GM12875 (cell line): ENCODE measurements around the gene RNASEH2B.

Experiments
- H3K4me3 ChIP-seq: one replicate; pipeline ENCODE4 v1.5.1; 2011; ENCODE audit warnings: low read depth, low read length, control low read depth
- CTCF ChIP-seq: IDR thresholded peaks from 2 replicates; pipeline ENCODE4 v1.5.1; 2011; ENCODE audit warnings: low read depth, mild to moderate bottlenecking, control low read depth, inconsistent platforms, low read length, moderate library complexity, borderline replicate concordance; ENCODE audit not compliant: insufficient read depth

The RNASEH2B gene

GRCh38 chr13:50934735-50935435 is 25.3 kb downstream of the RNASEH2B start:
- TF ChIP-seq CTCF, result no peak
- no peak overlapping the region for H3K4me3 ChIP-seq

GRCh38 chr13:50936679-50937078 is 27.1 kb downstream of the RNASEH2B start:
- no peak for TF ChIP-seq CTCF
- no peak overlapping the region for H3K4me3 ChIP-seq

- H3K4me3 ChIP-seq, result no peak overlapping the region
Observed at GRCh38 chr13:50940509-50940908, 30.9 kb downstream of the RNASEH2B start.

GRCh38 chr13:50941146-50941545 is 31.6 kb downstream of the RNASEH2B start:
- TF ChIP-seq CTCF, result no peak
- H3K4me3 ChIP-seq, result no peak overlapping the region

More at GRCh38 chr13:50940509-50940908, 30.9 kb downstream of the RNASEH2B start:
- no peak for TF ChIP-seq CTCF

GRCh38 chr13:50942630-50943311 is 33.2 kb downstream of the RNASEH2B start:
- no peak overlapping the region for H3K4me3 ChIP-seq
- TF ChIP-seq CTCF, result no peak

GRCh38 chr13:50945669-50946068 is 36.1 kb downstream of the RNASEH2B start:
- no peak overlapping the region for H3K4me3 ChIP-seq
- no peak for TF ChIP-seq CTCF

- TF ChIP-seq CTCF, result no peak
- no peak overlapping the region for H3K4me3 ChIP-seq
Observed at GRCh38 chr13:50948601-50949000, 39.0 kb downstream of the RNASEH2B start.
